RWPE2 (cell line): ENCODE results near the gene ASH1L.

Source experiments
- ATAC-seq: fragments of 200-7000 bp; cut with Tn5 transposase; 3 replicates; pipeline ENCODE4 v1.9.1; 2021; ENCODE audit warnings: low read depth
- DNase-seq: peaks from one replicate; pipeline ENCODE4 v3.0.0-alpha.2; 2020; ENCODE audit warnings: low spot score
- H3K27ac ChIP-seq: fragments of 450-650 bp; 2 replicates; pipeline ENCODE4 v1.5.1; 2017; ENCODE audit warnings: mild to moderate bottlenecking; ENCODE audit not compliant: poor library complexity, severe bottlenecking
- H3K27me3 ChIP-seq: fragments of 250-450 bp; sonication (Bioruptor Pico); 2 replicates; pipeline ENCODE4 v1.5.1; 2021; ENCODE audit warnings: mild to moderate bottlenecking, moderate library complexity; ENCODE audit not compliant: insufficient read depth, poor library complexity, severe bottlenecking
- H3K36me3 ChIP-seq: fragments of 250-450 bp; sonication (Bioruptor Pico); 2 replicates; pipeline ENCODE4 v1.5.1; 2020; ENCODE audit warnings: low read depth, mild to moderate bottlenecking, moderate library complexity
- H3K4me1 ChIP-seq: fragments of 250-450 bp; sonication (Bioruptor Pico); 2 replicates; pipeline ENCODE4 v1.5.1; 2021; ENCODE audit warnings: mild to moderate bottlenecking, moderate library complexity; ENCODE audit not compliant: insufficient read depth, poor library complexity, severe bottlenecking
- H3K4me3 ChIP-seq: fragments of 250-450 bp; sonication (Bioruptor Pico); 2 replicates; pipeline ENCODE4 v1.5.1; 2021; ENCODE audit warnings: mild to moderate bottlenecking, moderate library complexity; ENCODE audit not compliant: severe bottlenecking
- H3K9me3 ChIP-seq: fragments of 250-450 bp; sonication (Bioruptor Pico); 2 replicates; pipeline ENCODE4 v1.5.1; 2021; ENCODE audit warnings: mild to moderate bottlenecking, moderate library complexity; ENCODE audit not compliant: severe bottlenecking
- TF ChIP-seq, protein P1 (sequence below): fragments of 450-650 bp; IDR thresholded peaks from one replicate; pipeline ENCODE4 v1.5.1; 2017; ENCODE audit warnings: mild to moderate bottlenecking, moderate library complexity; ENCODE audit not compliant: poor library complexity, severe bottlenecking

ASH1L gene

DNA sequence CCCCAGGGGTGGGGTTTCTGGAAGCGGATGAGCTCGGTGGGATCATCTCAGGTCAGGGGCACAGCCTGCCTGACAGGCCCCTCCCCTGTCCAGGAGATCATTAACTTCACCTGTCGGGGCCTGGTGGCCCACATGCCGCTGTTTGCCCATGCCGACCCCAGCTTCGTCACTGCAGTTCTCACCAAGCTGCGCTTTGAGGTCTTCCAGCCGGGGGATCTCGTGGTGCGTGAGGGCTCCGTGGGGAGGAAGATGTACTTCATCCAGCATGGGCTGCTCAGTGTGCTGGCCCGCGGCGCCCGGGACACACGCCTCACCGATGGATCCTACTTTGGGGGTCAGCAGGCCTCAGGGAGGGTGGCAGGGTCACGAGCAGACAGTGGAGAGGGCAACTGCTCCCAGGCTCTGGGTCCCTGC is 277.0 kb downstream of the ASH1L start:
- DNase-seq = no peak
- Histone ChIP-seq H3K27me3 (no peaks in the 10 kb centered on the region), H3K36me3 (no peaks in the 10 kb centered on the region), H3K27ac (no peak overlapping the region), H3K4me3 (no peak overlapping the region), H3K9me3 (no peaks in the 10 kb centered on the region), H3K4me1 (no peaks in the 10 kb centered on the region)
- ATAC-seq = no peak
- TF ChIP-seq, protein P1, sequence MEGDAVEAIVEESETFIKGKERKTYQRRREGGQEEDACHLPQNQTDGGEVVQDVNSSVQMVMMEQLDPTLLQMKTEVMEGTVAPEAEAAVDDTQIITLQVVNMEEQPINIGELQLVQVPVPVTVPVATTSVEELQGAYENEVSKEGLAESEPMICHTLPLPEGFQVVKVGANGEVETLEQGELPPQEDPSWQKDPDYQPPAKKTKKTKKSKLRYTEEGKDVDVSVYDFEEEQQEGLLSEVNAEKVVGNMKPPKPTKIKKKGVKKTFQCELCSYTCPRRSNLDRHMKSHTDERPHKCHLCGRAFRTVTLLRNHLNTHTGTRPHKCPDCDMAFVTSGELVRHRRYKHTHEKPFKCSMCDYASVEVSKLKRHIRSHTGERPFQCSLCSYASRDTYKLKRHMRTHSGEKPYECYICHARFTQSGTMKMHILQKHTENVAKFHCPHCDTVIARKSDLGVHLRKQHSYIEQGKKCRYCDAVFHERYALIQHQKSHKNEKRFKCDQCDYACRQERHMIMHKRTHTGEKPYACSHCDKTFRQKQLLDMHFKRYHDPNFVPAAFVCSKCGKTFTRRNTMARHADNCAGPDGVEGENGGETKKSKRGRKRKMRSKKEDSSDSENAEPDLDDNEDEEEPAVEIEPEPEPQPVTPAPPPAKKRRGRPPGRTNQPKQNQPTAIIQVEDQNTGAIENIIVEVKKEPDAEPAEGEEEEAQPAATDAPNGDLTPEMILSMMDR = no peak
